HepG2 (cell line): ENCODE data around the gene LDLR. TPM values are rescaled to one million over a fixed set of nuclear protein-coding genes. Genes with fewer than 3 reads are reported as not detected.

Experiments used
- CHD4 ChIP-seq: fragments of 200-600 bp; sonication (generic); IDR thresholded peaks from 2 replicates; pipeline ENCODE4 v1.7.0; 2017; ENCODE audit warnings: mild to moderate bottlenecking, low read length, borderline replicate concordance
- GLI4 ChIP-seq: sonication (generic); formaldehyde crosslinking; IDR thresholded peaks from 2 replicates; pipeline ENCODE4 v1.5.1; 2020; ENCODE audit warnings: missing genetic modification reagents, mild to moderate bottlenecking, moderate library complexity, borderline replicate concordance
- HOXA3 ChIP-seq: sonication (generic); formaldehyde crosslinking; IDR thresholded peaks from 2 replicates; pipeline ENCODE4 v1.5.0; 2020; ENCODE audit warnings: missing genetic modification reagents
- KLF12 ChIP-seq: sonication (generic); formaldehyde crosslinking; IDR thresholded peaks from 2 replicates; pipeline ENCODE4 v1.4.0; 2020; ENCODE audit warnings: missing genetic modification reagents, borderline replicate concordance
- MAZ ChIP-seq, 2 experiments: sonication (generic) in 1 of 2; formaldehyde crosslinking in 1 of 2; IDR thresholded peaks; 2 replicates each; pipeline versions ENCODE4 v1.5.0 to v1.6.1; 2012 to 2020; ENCODE audit warnings: low read depth in 2 of 2, mild to moderate bottlenecking in 2 of 2, borderline replicate concordance in 1 of 2, improper control_type of control experiment in 1 of 2, low read length in 1 of 2, missing genetic modification reagents in 1 of 2, moderate library complexity in 1 of 2
- SMARCC2 ChIP-seq: fragments of 450-650 bp; IDR thresholded peaks from 2 replicates; pipeline ENCODE4 v1.6.1; 2017; ENCODE audit warnings: antibody characterized with exemption, mild to moderate bottlenecking
- ZNF329 ChIP-seq: sonication (generic); formaldehyde crosslinking; IDR thresholded peaks from 2 replicates; pipeline ENCODE4 v1.9.0; 2021; ENCODE audit warnings: low read depth, mild to moderate bottlenecking, missing genetic modification reagents
- ZNF503 ChIP-seq: sonication (generic); formaldehyde crosslinking; IDR thresholded peaks from 2 replicates; pipeline ENCODE4 v1.4.0; 2020; ENCODE audit warnings: missing genetic modification reagents
- ZNF552 ChIP-seq: sonication (generic); formaldehyde crosslinking; IDR thresholded peaks from 2 replicates; pipeline ENCODE4 v1.9.0; 2022; ENCODE audit warnings: missing genetic modification reagents, mild to moderate bottlenecking, borderline replicate concordance
- ZNF563 ChIP-seq: sonication (generic); formaldehyde crosslinking; IDR thresholded peaks from 2 replicates; pipeline ENCODE4 v1.8.0; 2022; ENCODE audit warnings: mild to moderate bottlenecking, moderate library complexity, missing genetic modification reagents
- ZNF704 ChIP-seq: sonication (generic); formaldehyde crosslinking; IDR thresholded peaks from 2 replicates; pipeline ENCODE4 v1.8.1; 2023; ENCODE audit warnings: mild to moderate bottlenecking, inconsistent platforms, moderate library complexity, missing genetic modification reagents, borderline replicate concordance
- ZSCAN21 ChIP-seq: sonication (generic); formaldehyde crosslinking; IDR thresholded peaks from 2 replicates; pipeline ENCODE4 v1.8.0; 2022; ENCODE audit warnings: mild to moderate bottlenecking, missing genetic modification reagents, moderate library complexity, borderline replicate concordance
- ZSCAN29 ChIP-seq: sonication (generic); formaldehyde crosslinking; conservative IDR thresholded peaks from 2 replicates; pipeline ENCODE4 v1.4.0; 2020; ENCODE audit warnings: mild to moderate bottlenecking, missing genetic modification reagents
- polyA plus RNA-seq, 8 experiments: library from polyadenylated mRNA; depleted of rRNA in 3 of 8; stranded (reverse) in 7 of 8; unstranded in 1 of 8; fragments of >200 nt; fragmentation: Illumina TruSeq in 4 of 8; extraction: Trizol in 4 of 8; gene quantifications; 2 replicates each; pipeline versions ENCODE4 v1.2.1 to v1.2.3, GENCODE V29; 2011 to 2016; ENCODE audit warnings: low read depth in 4 of 8, missing spikeins in 1 of 8, mixed read lengths in 1 of 8; ENCODE audit not compliant: insufficient read depth in 1 of 8
- total RNA-seq, 5 experiments: library from RNA; depleted of rRNA; stranded (reverse); fragments of >200 nt; fragmentation: Illumina TruSeq; extraction: Trizol; gene quantifications; 2 replicates each; pipeline ENCODE4 v1.2.3, GENCODE V29; 2016; ENCODE audit warnings: low read depth in 1 of 5
- TF ChIP-seq, protein P1 (sequence below): sonication (generic); formaldehyde crosslinking; IDR thresholded peaks from 2 replicates; pipeline ENCODE4 v1.5.0; 2020; ENCODE audit warnings: mild to moderate bottlenecking, missing genetic modification reagents, borderline replicate concordance
- TF ChIP-seq, protein P2 (sequence below): sonication (generic); formaldehyde crosslinking; IDR thresholded peaks from 2 replicates; pipeline ENCODE4 v1.5.1; 2020; ENCODE audit warnings: missing genetic modification reagents, mild to moderate bottlenecking, borderline replicate concordance

The LDLR gene
- total and polyA plus RNA-seq, 2 of the 13 experiments (the other 11 are each of a cell fraction or from before 2014, with no cell fraction given), result 51.6 to 92.5 TPM

GRCh38 chr19:11138601-11139300, 49.5 kb downstream of the LDLR start (continued):
- TF ChIP-seq MAZ (IDR thresholded peaks at IDR 0.05; ENCODE audit: borderline replicate concordance, low read depth, low read length) (0 out of 2 replicates have a peak, but pooled peaks have one; percentile 28), MAZ (CRISPR knock-in tag; IDR thresholded peaks at IDR 0.05; ENCODE audit: low read depth) (peak; percentile 28; the same call in 1 of the 2 replicates), ZSCAN21 (0 out of 2 replicates have a peak, but pooled peaks have one; percentile 41), ZNF329 (CRISPR knock-in tag) (peak; percentile 100), CHD4 (no peak), GLI4 (CRISPR knock-in tag) (no peak), ZNF503 (no peak), KLF12 (CRISPR knock-in tag) (no peak), SMARCC2 (no peak), HOXA3 (no peak), ZNF704 (CRISPR knock-in tag) (0 out of 2 replicates have a peak, but pooled peaks have one; percentile 38), ZNF552 (CRISPR knock-in tag) (no peak), ZSCAN29 (CRISPR knock-in tag) (no peak), ZNF563 (CRISPR knock-in tag) (no peak)
- TF ChIP-seq, protein P1, sequence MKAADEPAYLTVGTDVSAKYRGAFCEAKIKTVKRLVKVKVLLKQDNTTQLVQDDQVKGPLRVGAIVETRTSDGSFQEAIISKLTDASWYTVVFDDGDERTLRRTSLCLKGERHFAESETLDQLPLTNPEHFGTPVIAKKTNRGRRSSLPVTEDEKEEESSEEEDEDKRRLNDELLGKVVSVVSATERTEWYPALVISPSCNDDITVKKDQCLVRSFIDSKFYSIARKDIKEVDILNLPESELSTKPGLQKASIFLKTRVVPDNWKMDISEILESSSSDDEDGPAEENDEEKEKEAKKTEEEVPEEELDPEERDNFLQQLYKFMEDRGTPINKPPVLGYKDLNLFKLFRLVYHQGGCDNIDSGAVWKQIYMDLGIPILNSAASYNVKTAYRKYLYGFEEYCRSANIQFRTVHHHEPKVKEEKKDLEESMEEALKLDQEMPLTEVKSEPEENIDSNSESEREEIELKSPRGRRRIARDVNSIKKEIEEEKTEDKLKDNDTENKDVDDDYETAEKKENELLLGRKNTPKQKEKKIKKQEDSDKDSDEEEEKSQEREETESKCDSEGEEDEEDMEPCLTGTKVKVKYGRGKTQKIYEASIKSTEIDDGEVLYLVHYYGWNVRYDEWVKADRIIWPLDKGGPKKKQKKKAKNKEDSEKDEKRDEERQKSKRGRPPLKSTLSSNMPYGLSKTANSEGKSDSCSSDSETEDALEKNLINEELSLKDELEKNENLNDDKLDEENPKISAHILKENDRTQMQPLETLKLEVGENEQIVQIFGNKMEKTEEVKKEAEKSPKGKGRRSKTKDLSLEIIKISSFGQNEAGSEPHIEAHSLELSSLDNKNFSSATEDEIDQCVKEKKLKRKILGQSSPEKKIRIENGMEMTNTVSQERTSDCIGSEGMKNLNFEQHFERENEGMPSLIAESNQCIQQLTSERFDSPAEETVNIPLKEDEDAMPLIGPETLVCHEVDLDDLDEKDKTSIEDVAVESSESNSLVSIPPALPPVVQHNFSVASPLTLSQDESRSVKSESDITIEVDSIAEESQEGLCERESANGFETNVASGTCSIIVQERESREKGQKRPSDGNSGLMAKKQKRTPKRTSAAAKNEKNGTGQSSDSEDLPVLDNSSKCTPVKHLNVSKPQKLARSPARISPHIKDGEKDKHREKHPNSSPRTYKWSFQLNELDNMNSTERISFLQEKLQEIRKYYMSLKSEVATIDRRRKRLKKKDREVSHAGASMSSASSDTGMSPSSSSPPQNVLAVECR (CRISPR knock-in tag), result no peak; the same call in 1 of the 2 replicates
- TF ChIP-seq, protein P2, sequence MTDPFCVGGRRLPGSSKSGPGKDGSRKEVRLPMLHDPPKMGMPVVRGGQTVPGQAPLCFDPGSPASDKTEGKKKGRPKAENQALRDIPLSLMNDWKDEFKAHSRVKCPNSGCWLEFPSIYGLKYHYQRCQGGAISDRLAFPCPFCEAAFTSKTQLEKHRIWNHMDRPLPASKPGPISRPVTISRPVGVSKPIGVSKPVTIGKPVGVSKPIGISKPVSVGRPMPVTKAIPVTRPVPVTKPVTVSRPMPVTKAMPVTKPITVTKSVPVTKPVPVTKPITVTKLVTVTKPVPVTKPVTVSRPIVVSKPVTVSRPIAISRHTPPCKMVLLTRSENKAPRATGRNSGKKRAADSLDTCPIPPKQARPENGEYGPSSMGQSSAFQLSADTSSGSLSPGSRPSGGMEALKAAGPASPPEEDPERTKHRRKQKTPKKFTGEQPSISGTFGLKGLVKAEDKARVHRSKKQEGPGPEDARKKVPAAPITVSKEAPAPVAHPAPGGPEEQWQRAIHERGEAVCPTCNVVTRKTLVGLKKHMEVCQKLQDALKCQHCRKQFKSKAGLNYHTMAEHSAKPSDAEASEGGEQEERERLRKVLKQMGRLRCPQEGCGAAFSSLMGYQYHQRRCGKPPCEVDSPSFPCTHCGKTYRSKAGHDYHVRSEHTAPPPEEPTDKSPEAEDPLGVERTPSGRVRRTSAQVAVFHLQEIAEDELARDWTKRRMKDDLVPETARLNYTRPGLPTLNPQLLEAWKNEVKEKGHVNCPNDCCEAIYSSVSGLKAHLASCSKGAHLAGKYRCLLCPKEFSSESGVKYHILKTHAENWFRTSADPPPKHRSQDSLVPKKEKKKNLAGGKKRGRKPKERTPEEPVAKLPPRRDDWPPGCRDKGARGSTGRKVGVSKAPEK (CRISPR knock-in tag), result no peak
